Osteocyte (in vitro differentiated cells): ENCODE measurements around the gene CDK5. TPM values are rescaled to one million over a fixed set of nuclear protein-coding genes. Genes with fewer than 3 reads are reported as not detected.

Experiments
- DNase-seq: peaks from one replicate; pipeline ENCODE4 v3.0.0; 2021; ENCODE audit warnings: mixed read lengths; ENCODE audit not compliant: unreplicated experiment; ENCODE audit errors: extremely low spot score
- H3K27ac Mint-ChIP-seq: one replicate; pipeline ENCODE4 v1.8.0; 2021; ENCODE audit warnings: mild to moderate bottlenecking, mixed read lengths; ENCODE audit not compliant: unreplicated experiment
- H3K27me3 Mint-ChIP-seq: one replicate; pipeline ENCODE4 v1.8.0; 2021; ENCODE audit warnings: mixed read lengths; ENCODE audit not compliant: unreplicated experiment
- H3K36me3 Mint-ChIP-seq: one replicate; pipeline ENCODE4 v1.8.0; 2021; ENCODE audit warnings: mixed read lengths; ENCODE audit not compliant: unreplicated experiment
- H3K4me1 Mint-ChIP-seq: one replicate; pipeline ENCODE4 v1.8.0; 2021; ENCODE audit warnings: mixed read lengths; ENCODE audit not compliant: unreplicated experiment
- H3K4me3 Mint-ChIP-seq: one replicate; pipeline ENCODE4 v1.8.0; 2021; ENCODE audit warnings: mild to moderate bottlenecking, moderate library complexity, mixed read lengths; ENCODE audit not compliant: unreplicated experiment
- H3K9me3 Mint-ChIP-seq: one replicate; pipeline ENCODE4 v1.8.0; 2021; ENCODE audit warnings: mixed read lengths; ENCODE audit not compliant: unreplicated experiment
- total RNA-seq: library from RNA; stranded (reverse); gene quantifications from 2 replicates; pipeline ENCODE4 v1.2.1, GENCODE V29; 2021
- TF ChIP-seq, protein P1 (sequence below): fragments of 200-600 bp; sonication (generic); IDR thresholded peaks from 2 replicates; pipeline ENCODE4 v1.5.0; 2021; ENCODE audit warnings: antibody characterized with exemption, mild to moderate bottlenecking, moderate library complexity

The CDK5 gene
- total RNA-seq, 1 donor from 2014 or later = 18.8 TPM

DNA sequence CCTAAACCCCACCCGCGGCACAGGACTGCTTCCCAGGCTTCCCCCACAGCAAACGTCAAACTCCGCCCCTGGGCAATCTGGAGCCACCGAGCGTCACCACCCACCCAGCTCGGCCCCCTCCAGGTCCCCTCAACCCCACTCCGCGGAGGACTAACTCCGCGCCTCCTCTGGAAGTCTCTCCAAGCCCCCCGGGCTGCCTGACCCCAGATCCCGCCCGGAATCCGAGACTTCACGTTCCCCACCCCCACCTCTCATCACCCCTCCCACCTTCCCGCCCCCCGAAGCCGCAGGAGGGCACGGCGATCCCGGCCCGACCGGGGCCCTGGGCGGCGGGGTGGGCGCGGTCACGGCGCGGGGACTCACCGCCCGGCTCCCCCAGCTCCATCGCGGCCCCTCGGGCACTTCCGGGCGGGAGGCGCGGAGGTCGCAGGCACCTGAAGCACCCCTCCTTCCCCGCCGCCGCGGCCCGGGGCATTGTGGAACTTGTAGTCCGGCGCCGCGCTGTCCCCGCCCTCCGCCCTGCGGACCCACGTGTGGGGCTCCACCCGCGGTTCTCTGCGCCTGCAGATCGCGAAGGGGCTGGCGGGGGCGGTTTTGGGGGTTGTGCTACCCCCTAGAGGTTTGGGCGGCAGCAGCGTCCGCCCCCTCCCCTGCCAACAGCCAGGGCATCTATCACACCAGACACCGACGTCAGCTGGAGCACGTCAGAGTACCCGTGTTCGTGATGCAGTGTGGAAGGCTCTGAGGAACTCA is 25.6 kb upstream of the CDK5 start, which contains the start of gene TMUB1:
TMUB1 (minus strand) TSS at position 423 of the 753 bp plus-strand sequence. CDS start 930 bp downstream, outside the sequence.
- Mint-ChIP-seq H3K9me3 (no peaks in the 10 kb centered on the region), H3K27me3 (no peaks in the 10 kb centered on the region), H3K4me1 (peaks cover 55% of the 10 kb centered on the region), H3K4me3 (peak within 1 kb of the TSS; percentile 89), H3K27ac (peak within 1 kb of the TSS; percentile 89), H3K36me3 (no peaks in the 10 kb centered on the region)
- no peak for DNase-seq
- TF ChIP-seq, protein P1, sequence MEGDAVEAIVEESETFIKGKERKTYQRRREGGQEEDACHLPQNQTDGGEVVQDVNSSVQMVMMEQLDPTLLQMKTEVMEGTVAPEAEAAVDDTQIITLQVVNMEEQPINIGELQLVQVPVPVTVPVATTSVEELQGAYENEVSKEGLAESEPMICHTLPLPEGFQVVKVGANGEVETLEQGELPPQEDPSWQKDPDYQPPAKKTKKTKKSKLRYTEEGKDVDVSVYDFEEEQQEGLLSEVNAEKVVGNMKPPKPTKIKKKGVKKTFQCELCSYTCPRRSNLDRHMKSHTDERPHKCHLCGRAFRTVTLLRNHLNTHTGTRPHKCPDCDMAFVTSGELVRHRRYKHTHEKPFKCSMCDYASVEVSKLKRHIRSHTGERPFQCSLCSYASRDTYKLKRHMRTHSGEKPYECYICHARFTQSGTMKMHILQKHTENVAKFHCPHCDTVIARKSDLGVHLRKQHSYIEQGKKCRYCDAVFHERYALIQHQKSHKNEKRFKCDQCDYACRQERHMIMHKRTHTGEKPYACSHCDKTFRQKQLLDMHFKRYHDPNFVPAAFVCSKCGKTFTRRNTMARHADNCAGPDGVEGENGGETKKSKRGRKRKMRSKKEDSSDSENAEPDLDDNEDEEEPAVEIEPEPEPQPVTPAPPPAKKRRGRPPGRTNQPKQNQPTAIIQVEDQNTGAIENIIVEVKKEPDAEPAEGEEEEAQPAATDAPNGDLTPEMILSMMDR = no peak

DNA sequence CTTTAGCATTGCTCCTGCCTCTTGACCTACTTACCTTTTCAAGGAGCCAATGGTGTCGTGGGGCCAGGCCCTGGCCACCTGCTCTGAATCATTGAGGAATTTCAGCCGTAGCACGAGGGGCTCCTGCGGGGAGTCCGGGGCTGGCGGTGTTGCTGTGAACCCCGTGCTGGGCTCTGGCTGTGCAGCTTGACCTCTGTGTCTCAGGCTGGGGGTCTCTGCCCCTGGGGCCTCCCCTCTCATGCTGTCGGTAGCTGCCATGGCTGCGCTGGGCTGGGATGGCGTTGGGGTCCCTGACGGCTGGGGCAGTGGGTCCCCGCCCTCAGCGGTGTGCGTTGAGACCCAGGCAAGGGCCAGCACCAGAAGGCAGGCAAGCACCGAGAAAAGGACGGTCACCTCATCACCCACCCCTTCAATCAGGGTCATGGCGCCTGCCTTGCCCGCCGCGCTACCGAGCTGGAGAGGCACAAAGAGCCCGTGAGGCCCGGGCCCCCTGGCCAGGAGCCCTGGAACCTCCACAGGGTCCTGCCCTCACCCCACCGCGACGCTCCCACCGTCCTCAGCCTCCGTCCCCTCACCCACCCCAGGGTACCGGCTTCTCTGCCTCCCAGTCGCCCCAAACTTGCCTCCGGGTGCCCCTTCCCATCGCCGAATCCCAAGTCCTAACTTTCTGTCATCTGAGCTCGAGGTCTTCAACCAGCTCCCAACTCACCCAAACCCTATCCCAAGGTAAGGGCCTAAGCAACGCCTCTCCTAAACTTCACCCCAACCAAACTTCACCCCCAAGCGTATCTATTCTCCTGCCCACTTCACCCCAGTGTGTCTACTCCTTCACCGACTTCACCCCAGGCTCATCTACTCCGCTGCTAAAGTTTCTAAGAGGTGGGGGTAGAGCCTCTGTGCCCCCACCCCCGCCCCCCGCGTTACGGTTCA is 24.7 kb upstream of the CDK5 start:
- Mint-ChIP-seq H3K4me1 (peaks cover 57% of the 10 kb centered on the region), H3K27me3 (no peaks in the 10 kb centered on the region)
- DNase-seq = no peak

GRCh38 chr7:151081170-151082101 is 23.7 kb upstream of the CDK5 start:
- TF ChIP-seq, protein P1 = no peak
- Mint-ChIP-seq H3K36me3 (no peaks in the 10 kb centered on the region), H3K27me3 (no peaks in the 10 kb centered on the region), H3K9me3 (no peaks in the 10 kb centered on the region), H3K4me1 (peaks cover 57% of the 10 kb centered on the region), H3K27ac (peak overlapping the region; percentile 89), H3K4me3 (peak overlapping the region; percentile 89)
- no peak for DNase-seq

More for the DNA sequence above, 24.7 kb upstream of the CDK5 start:
- TF ChIP-seq, protein P1 = no peak
- Mint-ChIP-seq H3K9me3 (no peaks in the 10 kb centered on the region), H3K4me3 (peak overlapping the region; percentile 89), H3K27ac (peak overlapping the region; percentile 89), H3K36me3 (no peaks in the 10 kb centered on the region)

DNA sequence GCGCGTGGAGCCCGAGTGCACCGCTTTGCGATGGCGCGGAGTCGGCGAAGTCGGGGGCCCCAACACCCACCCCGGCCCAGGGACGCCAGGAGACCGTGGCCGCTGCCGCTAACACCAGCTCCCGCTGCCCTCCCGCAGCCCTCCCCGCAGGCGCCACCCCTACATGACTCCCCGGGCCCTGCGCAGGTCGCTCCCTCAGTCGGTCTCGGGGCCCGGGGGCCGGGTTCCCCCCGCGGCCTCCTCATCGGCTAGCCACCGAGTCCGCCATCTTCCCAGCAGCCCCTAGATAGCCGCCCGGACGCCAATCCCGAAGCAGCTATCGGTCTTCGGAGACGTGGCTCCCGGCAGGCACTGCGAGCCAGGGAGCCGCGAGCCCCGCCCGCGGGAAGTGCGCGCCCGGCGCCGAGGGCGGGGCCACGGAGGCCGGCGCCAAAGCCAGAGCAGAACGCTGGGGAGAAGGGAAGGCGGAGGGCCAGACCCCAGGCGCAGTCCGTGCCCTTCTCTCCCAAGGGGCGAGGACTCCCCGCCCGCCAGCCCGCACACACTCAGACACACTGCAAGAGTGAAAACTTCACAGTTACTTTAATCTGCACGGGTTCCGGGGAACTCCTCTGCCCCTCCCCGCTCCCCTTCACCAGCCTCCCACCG is 22.9 kb upstream of the CDK5 start, which contains the start of gene FASTK:
FASTK (minus strand) TSS at position 288 of the 648 bp plus-strand sequence; CDS start at position 245, 43 bp downstream.
- TF ChIP-seq, protein P1 = no peak
- H3K4me1 Mint-ChIP-seq = peaks cover 54% of the 10 kb centered on the region
- peak within 1 kb of the TSS; percentile 89 for H3K4me3 Mint-ChIP-seq
- H3K27ac Mint-ChIP-seq = peak within 1 kb of the TSS; percentile 89
- no peaks in the 10 kb centered on the region for H3K27me3 Mint-ChIP-seq
- H3K36me3 Mint-ChIP-seq = peaks cover 5% of the 10 kb centered on the region
- peak; percentile 96 for DNase-seq
- no peaks in the 10 kb centered on the region for H3K9me3 Mint-ChIP-seq
